WTC11 (cell line): ENCODE data around the gene IQGAP3. TPM values are rescaled to one million over a fixed set of nuclear protein-coding genes. Genes with fewer than 3 reads are reported as not detected.

Experiments used
- CBFB ChIP-seq: sonication (generic); formaldehyde crosslinking; IDR thresholded peaks from 2 replicates; pipeline ENCODE4 v1.8.1; 2022; ENCODE audit warnings: mild to moderate bottlenecking, low read depth, missing genetic modification reagents
- CREM ChIP-seq: sonication (generic); formaldehyde crosslinking; IDR thresholded peaks from 2 replicates; pipeline ENCODE4 v1.8.1; 2022; ENCODE audit warnings: mild to moderate bottlenecking, missing genetic modification reagents, moderate library complexity
- ESRRA ChIP-seq: sonication (generic); formaldehyde crosslinking; IDR thresholded peaks from 2 replicates; pipeline ENCODE4 v1.8.1; 2022; ENCODE audit warnings: mild to moderate bottlenecking, missing genetic modification reagents, borderline replicate concordance
- FOXK1 ChIP-seq: sonication (generic); formaldehyde crosslinking; IDR thresholded peaks from 2 replicates; pipeline ENCODE4 v1.8.0; 2022; ENCODE audit warnings: mild to moderate bottlenecking, moderate library complexity, missing genetic modification reagents
- GRHL2 ChIP-seq: fragments of 250-450 bp; sonication (Bioruptor Pico); IDR thresholded peaks from 2 replicates; pipeline ENCODE4 v1.8.0; 2022; ENCODE audit warnings: mild to moderate bottlenecking, moderate library complexity; ENCODE audit not compliant: insufficient replicate concordance, severe bottlenecking
- GTF2I ChIP-seq: fragments of 250-450 bp; sonication (Bioruptor Pico); conservative IDR thresholded peaks from 2 replicates; pipeline ENCODE4 v1.4.0; 2021; ENCODE audit warnings: mild to moderate bottlenecking
- KAT7 ChIP-seq: sonication (generic); formaldehyde crosslinking; IDR thresholded peaks from 2 replicates; pipeline ENCODE4 v1.8.1; 2023; ENCODE audit warnings: missing genetic modification reagents, mild to moderate bottlenecking, borderline replicate concordance
- MYBL2 ChIP-seq: sonication (generic); formaldehyde crosslinking; IDR thresholded peaks from 2 replicates; pipeline ENCODE4 v1.8.1; 2023; ENCODE audit warnings: mild to moderate bottlenecking, moderate library complexity, missing genetic modification reagents
- NFATC4 ChIP-seq: fragments of 250-450 bp; sonication (Bioruptor Pico); IDR thresholded peaks from 2 replicates; pipeline ENCODE4 v1.9.0; 2021; ENCODE audit warnings: mild to moderate bottlenecking
- SP1 ChIP-seq: sonication (generic); formaldehyde crosslinking; conservative IDR thresholded peaks from 2 replicates; pipeline ENCODE4 v1.8.1; 2022; ENCODE audit warnings: missing genetic modification reagents
- TEAD4 ChIP-seq: sonication (generic); formaldehyde crosslinking; IDR thresholded peaks from 2 replicates; pipeline ENCODE4 v1.8.0; 2022; ENCODE audit warnings: mild to moderate bottlenecking, missing genetic modification reagents
- ZNF219 ChIP-seq: sonication (generic); formaldehyde crosslinking; IDR thresholded peaks from 2 replicates; pipeline ENCODE4 v1.8.0; 2023; ENCODE audit warnings: missing genetic modification reagents, mild to moderate bottlenecking, borderline replicate concordance
- ZNF263 ChIP-seq: sonication (generic); formaldehyde crosslinking; IDR thresholded peaks from 2 replicates; pipeline ENCODE4 v1.8.1; 2022; ENCODE audit warnings: low read depth, mild to moderate bottlenecking, moderate library complexity, missing genetic modification reagents
- ZNF416 ChIP-seq: fragments of 250-450 bp; sonication (Bioruptor Pico); IDR thresholded peaks from 2 replicates; pipeline ENCODE4 v1.9.0; 2021; ENCODE audit warnings: mild to moderate bottlenecking, inconsistent platforms
- ZNF423 ChIP-seq: fragments of 250-450 bp; sonication (Bioruptor Pico); IDR thresholded peaks from 2 replicates; pipeline ENCODE4 v2.1.2; 2022; ENCODE audit warnings: mild to moderate bottlenecking, moderate library complexity
- total RNA-seq: library from RNA; stranded (reverse); gene quantifications from 3 replicates; pipeline ENCODE4 v1.2.3, GENCODE V29; 2021
- TF ChIP-seq, protein P1 (sequence below): sonication (generic); formaldehyde crosslinking; IDR thresholded peaks from 2 replicates; pipeline ENCODE4 v1.8.0; 2022; ENCODE audit warnings: missing genetic modification reagents
- TF ChIP-seq, protein P2 (sequence below): sonication (generic); formaldehyde crosslinking; IDR thresholded peaks from 2 replicates; pipeline ENCODE4 v1.8.1; 2023; ENCODE audit warnings: mild to moderate bottlenecking, missing genetic modification reagents, moderate library complexity
- TF ChIP-seq, protein P3 (sequence below): sonication (generic); formaldehyde crosslinking; IDR thresholded peaks from 2 replicates; pipeline ENCODE4 v1.8.0; 2022; ENCODE audit warnings: mild to moderate bottlenecking, missing genetic modification reagents
- TF ChIP-seq, protein P4 (sequence below): sonication (generic); formaldehyde crosslinking; conservative IDR thresholded peaks from 2 replicates; pipeline ENCODE4 v1.8.1; 2023; ENCODE audit warnings: mild to moderate bottlenecking, low read depth, missing genetic modification reagents, moderate library complexity
- TF ChIP-seq, protein P5 (sequence below): fragments of 250-450 bp; sonication (Bioruptor Pico); IDR thresholded peaks from 2 replicates; pipeline ENCODE4 v1.9.0; 2021; ENCODE audit warnings: mild to moderate bottlenecking, borderline replicate concordance
- TF ChIP-seq, protein P6 (sequence below): fragments of 250-450 bp; sonication (Bioruptor Pico); IDR thresholded peaks from 2 replicates; pipeline ENCODE4 v1.8.0; 2021; ENCODE audit warnings: mild to moderate bottlenecking
- TF ChIP-seq, protein P7 (sequence below): sonication (generic); formaldehyde crosslinking; IDR thresholded peaks from 2 replicates; pipeline ENCODE4 v1.8.0; 2022; ENCODE audit warnings: mild to moderate bottlenecking, missing genetic modification reagents

The IQGAP3 gene
- total RNA-seq, 1 experiment from 2014 or later, result 33.3 TPM

DNA sequence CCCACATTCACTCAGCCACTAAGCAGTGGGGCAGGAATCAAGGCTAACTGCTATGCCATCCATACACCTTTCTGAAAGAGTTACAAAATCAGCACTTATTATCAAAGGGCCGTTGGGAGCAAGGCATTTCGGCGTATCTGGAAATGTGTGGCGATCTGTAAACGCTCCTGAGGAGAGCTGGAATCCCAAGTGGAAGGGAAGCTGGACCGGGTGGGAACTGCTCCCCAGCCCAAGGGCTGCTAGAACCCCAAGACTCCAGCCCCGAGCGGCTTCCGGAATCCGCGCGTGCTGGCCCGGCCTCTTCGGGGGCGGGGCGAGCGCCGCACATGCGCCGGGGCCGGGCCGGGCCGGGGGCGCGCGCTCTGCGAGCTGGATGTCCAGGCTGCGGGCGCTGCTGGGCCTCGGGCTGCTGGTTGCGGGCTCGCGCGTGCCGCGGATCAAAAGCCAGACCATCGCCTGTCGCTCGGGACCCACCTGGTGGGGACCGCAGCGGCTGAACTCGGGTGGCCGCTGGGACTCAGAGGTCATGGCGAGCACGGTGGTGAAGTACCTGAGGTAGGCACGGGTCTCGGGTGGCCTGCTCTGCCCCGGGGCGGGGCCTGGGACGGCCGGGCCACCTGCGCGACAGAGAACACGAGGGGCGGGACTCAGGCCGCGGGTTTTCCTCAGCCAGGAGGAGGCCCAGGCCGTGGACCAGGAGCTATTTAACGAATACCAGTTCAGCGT is 19.2 kb upstream of the IQGAP3 start, which contains the start of gene NAXE (continued):
- TF ChIP-seq, protein P1, sequence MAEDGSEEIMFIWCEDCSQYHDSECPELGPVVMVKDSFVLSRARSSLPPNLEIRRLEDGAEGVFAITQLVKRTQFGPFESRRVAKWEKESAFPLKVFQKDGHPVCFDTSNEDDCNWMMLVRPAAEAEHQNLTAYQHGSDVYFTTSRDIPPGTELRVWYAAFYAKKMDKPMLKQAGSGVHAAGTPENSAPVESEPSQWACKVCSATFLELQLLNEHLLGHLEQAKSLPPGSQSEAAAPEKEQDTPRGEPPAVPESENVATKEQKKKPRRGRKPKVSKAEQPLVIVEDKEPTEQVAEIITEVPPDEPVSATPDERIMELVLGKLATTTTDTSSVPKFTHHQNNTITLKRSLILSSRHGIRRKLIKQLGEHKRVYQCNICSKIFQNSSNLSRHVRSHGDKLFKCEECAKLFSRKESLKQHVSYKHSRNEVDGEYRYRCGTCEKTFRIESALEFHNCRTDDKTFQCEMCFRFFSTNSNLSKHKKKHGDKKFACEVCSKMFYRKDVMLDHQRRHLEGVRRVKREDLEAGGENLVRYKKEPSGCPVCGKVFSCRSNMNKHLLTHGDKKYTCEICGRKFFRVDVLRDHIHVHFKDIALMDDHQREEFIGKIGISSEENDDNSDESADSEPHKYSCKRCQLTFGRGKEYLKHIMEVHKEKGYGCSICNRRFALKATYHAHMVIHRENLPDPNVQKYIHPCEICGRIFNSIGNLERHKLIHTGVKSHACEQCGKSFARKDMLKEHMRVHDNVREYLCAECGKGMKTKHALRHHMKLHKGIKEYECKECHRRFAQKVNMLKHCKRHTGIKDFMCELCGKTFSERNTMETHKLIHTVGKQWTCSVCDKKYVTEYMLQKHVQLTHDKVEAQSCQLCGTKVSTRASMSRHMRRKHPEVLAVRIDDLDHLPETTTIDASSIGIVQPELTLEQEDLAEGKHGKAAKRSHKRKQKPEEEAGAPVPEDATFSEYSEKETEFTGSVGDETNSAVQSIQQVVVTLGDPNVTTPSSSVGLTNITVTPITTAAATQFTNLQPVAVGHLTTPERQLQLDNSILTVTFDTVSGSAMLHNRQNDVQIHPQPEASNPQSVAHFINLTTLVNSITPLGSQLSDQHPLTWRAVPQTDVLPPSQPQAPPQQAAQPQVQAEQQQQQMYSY (CRISPR knock-in tag), result peak; percentile 90
- TF ChIP-seq, protein P2, sequence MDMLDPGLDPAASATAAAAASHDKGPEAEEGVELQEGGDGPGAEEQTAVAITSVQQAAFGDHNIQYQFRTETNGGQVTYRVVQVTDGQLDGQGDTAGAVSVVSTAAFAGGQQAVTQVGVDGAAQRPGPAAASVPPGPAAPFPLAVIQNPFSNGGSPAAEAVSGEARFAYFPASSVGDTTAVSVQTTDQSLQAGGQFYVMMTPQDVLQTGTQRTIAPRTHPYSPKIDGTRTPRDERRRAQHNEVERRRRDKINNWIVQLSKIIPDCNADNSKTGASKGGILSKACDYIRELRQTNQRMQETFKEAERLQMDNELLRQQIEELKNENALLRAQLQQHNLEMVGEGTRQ, result peak; percentile 19; the same call in 1 of the 2 replicates
- TF ChIP-seq ZNF263 (CRISPR knock-in tag) (no peak), NFATC4 (peak; percentile 72; the same call in 1 of the 2 replicates), CREM (CRISPR knock-in tag) (peak; percentile 58; the same call in 1 of the 2 replicates), ZNF219 (CRISPR knock-in tag) (no peak), KAT7 (CRISPR knock-in tag) (peak; percentile 61; the same call in 1 of the 2 replicates), ZNF423 (CRISPR knock-in tag) (no peak), TEAD4 (CRISPR knock-in tag) (0 out of 2 replicates have a peak, but pooled peaks have one; percentile 52), MYBL2 (CRISPR knock-in tag) (0 out of 2 replicates have a peak, but pooled peaks have one; percentile 70), GTF2I (CRISPR knock-in tag) (no peak), SP1 (CRISPR knock-in tag) (peak; percentile 73), ZNF416 (CRISPR knock-in tag) (0 out of 2 replicates have a peak, but pooled peaks have one; percentile 63), CBFB (no peak), GRHL2 (CRISPR knock-in tag) (no peak), FOXK1 (no peak), ESRRA (CRISPR knock-in tag) (peak; percentile 16; the same call in 1 of the 2 replicates)
- TF ChIP-seq, protein P3, sequence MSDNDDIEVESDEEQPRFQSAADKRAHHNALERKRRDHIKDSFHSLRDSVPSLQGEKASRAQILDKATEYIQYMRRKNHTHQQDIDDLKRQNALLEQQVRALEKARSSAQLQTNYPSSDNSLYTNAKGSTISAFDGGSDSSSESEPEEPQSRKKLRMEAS (CRISPR knock-in tag), result peak; percentile 73; the same call in 1 of the 2 replicates
- TF ChIP-seq, protein P4, sequence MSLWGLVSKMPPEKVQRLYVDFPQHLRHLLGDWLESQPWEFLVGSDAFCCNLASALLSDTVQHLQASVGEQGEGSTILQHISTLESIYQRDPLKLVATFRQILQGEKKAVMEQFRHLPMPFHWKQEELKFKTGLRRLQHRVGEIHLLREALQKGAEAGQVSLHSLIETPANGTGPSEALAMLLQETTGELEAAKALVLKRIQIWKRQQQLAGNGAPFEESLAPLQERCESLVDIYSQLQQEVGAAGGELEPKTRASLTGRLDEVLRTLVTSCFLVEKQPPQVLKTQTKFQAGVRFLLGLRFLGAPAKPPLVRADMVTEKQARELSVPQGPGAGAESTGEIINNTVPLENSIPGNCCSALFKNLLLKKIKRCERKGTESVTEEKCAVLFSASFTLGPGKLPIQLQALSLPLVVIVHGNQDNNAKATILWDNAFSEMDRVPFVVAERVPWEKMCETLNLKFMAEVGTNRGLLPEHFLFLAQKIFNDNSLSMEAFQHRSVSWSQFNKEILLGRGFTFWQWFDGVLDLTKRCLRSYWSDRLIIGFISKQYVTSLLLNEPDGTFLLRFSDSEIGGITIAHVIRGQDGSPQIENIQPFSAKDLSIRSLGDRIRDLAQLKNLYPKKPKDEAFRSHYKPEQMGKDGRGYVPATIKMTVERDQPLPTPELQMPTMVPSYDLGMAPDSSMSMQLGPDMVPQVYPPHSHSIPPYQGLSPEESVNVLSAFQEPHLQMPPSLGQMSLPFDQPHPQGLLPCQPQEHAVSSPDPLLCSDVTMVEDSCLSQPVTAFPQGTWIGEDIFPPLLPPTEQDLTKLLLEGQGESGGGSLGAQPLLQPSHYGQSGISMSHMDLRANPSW (CRISPR knock-in tag), result no peak
- TF ChIP-seq, protein P5, sequence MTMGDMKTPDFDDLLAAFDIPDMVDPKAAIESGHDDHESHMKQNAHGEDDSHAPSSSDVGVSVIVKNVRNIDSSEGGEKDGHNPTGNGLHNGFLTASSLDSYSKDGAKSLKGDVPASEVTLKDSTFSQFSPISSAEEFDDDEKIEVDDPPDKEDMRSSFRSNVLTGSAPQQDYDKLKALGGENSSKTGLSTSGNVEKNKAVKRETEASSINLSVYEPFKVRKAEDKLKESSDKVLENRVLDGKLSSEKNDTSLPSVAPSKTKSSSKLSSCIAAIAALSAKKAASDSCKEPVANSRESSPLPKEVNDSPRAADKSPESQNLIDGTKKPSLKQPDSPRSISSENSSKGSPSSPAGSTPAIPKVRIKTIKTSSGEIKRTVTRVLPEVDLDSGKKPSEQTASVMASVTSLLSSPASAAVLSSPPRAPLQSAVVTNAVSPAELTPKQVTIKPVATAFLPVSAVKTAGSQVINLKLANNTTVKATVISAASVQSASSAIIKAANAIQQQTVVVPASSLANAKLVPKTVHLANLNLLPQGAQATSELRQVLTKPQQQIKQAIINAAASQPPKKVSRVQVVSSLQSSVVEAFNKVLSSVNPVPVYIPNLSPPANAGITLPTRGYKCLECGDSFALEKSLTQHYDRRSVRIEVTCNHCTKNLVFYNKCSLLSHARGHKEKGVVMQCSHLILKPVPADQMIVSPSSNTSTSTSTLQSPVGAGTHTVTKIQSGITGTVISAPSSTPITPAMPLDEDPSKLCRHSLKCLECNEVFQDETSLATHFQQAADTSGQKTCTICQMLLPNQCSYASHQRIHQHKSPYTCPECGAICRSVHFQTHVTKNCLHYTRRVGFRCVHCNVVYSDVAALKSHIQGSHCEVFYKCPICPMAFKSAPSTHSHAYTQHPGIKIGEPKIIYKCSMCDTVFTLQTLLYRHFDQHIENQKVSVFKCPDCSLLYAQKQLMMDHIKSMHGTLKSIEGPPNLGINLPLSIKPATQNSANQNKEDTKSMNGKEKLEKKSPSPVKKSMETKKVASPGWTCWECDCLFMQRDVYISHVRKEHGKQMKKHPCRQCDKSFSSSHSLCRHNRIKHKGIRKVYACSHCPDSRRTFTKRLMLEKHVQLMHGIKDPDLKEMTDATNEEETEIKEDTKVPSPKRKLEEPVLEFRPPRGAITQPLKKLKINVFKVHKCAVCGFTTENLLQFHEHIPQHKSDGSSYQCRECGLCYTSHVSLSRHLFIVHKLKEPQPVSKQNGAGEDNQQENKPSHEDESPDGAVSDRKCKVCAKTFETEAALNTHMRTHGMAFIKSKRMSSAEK, result no peak
- TF ChIP-seq, protein P6, sequence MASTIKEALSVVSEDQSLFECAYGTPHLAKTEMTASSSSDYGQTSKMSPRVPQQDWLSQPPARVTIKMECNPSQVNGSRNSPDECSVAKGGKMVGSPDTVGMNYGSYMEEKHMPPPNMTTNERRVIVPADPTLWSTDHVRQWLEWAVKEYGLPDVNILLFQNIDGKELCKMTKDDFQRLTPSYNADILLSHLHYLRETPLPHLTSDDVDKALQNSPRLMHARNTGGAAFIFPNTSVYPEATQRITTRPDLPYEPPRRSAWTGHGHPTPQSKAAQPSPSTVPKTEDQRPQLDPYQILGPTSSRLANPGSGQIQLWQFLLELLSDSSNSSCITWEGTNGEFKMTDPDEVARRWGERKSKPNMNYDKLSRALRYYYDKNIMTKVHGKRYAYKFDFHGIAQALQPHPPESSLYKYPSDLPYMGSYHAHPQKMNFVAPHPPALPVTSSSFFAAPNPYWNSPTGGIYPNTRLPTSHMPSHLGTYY (CRISPR knock-in tag), result peak; percentile 64; the same call in 1 of the 2 replicates
- TF ChIP-seq, protein P7, sequence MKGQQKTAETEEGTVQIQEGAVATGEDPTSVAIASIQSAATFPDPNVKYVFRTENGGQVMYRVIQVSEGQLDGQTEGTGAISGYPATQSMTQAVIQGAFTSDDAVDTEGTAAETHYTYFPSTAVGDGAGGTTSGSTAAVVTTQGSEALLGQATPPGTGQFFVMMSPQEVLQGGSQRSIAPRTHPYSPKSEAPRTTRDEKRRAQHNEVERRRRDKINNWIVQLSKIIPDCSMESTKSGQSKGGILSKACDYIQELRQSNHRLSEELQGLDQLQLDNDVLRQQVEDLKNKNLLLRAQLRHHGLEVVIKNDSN (CRISPR knock-in tag), result peak; percentile 59; the same call in 1 of the 2 replicates
